HG02759 (cell line): ENCODE results near the gene LAMB2.

Experiments used
- ATAC-seq: cut with Tn5 transposase; IDR thresholded peaks from one replicate; pipeline ENCODE4 v1.9.1; 2021; ENCODE audit warnings: mild to moderate bottlenecking, moderate library complexity; ENCODE audit not compliant: unreplicated experiment

The LAMB2 gene

GRCh38 chr3:49122022-49122421 is 10.8 kb downstream of the LAMB2 start:
- no peak for ATAC-seq

GRCh38 chr3:49121132-49121736 is 11.6 kb downstream of the LAMB2 start:
- no peak for ATAC-seq

GRCh38 chr3:49120438-49121131 is 12.3 kb downstream of the LAMB2 start, which contains the start of gene USP19:
Gene USP19 (minus strand): TSS chr3:49120823. CDS start chr3:49119145, 1,678 bp downstream.
- ATAC-seq, result peak; percentile 95

GRCh38 chr3:49120096-49120437 is 12.8 kb downstream of the LAMB2 start:
- ATAC-seq, result peak; percentile 3

- ATAC-seq, result no peak
Measured at GRCh38 chr3:49119439-49119838, 13.4 kb downstream of the LAMB2 start.

- ATAC-seq, result no peak
Measured at GRCh38 chr3:49119036-49119435, 13.8 kb downstream of the LAMB2 start.

- no peak for ATAC-seq
Measured at GRCh38 chr3:49112262-49112661, 20.6 kb downstream of the LAMB2 start.

- ATAC-seq, result no peak
Measured at GRCh38 chr3:49111347-49111746, 21.5 kb downstream of the LAMB2 start.

- no peak for ATAC-seq
Measured at GRCh38 chr3:49110780-49111179, 22.1 kb downstream of the LAMB2 start.

GRCh38 chr3:49108346-49108745 is 24.5 kb downstream of the LAMB2 start:
- no peak for ATAC-seq

GRCh38 chr3:49104427-49105291 is 28.2 kb downstream of the LAMB2 start, which contains the start of gene QARS1:
Gene QARS1 (minus strand): TSS chr3:49104757. CDS start chr3:49104733, 24 bp downstream.
- ATAC-seq, result peak; percentile 94

- ATAC-seq, result no peak
Measured at GRCh38 chr3:49104052-49104426, 28.8 kb downstream of the LAMB2 start.

GRCh38 chr3:49100046-49100615 is 32.7 kb downstream of the LAMB2 start:
- no peak for ATAC-seq

- ATAC-seq, result no peak
Measured at GRCh38 chr3:49098910-49099630, 33.8 kb downstream of the LAMB2 start.

- ATAC-seq, result no peak
Measured at GRCh38 chr3:49098429-49098828, 34.4 kb downstream of the LAMB2 start.

- peak; percentile 78 for ATAC-seq
Measured at GRCh38 chr3:49093853-49094767, 38.7 kb downstream of the LAMB2 start, which contains the start of gene QRICH1. Gene QRICH1 (minus strand): TSS chr3:49094071. CDS start chr3:49077017, 17,054 bp downstream.

GRCh38 chr3:49092938-49093852 is 39.7 kb downstream of the LAMB2 start:
- ATAC-seq, result peak; percentile 42

- ATAC-seq, result no peak
Measured at GRCh38 chr3:49081429-49081828, 51.4 kb downstream of the LAMB2 start.
